Panc1 (cell line): ENCODE measurements around the gene UBASH3B. TPM values are rescaled to one million over a fixed set of nuclear protein-coding genes. Genes with fewer than 3 reads are reported as not detected.

Experiments
- ATAC-seq: fragments of 200-7000 bp; cut with Tn5 transposase; 2 replicates; pipeline ENCODE4 v1.9.1; 2020; ENCODE audit warnings: mild to moderate bottlenecking, moderate library complexity
- BruUV-seq: library from RNA; stranded (reverse); fragments of 400-500 nt; replicated peaks from 2 replicates; lab custom pipeline; 2021; lab: Mats Ljungman, UMichigan
- CTCF ChIA-PET: fragments of 300-600 bp; sonication (Branson Sonifier 250); formaldehyde crosslinking; loops from one replicate; lab custom pipeline; 2022; ENCODE audit warnings: antibody characterized with exemption; lab: Charles Lee
- POLR2A ChIA-PET: fragments of 300-600 bp; sonication (Branson Sonifier 250); formaldehyde crosslinking; loops from one replicate; lab custom pipeline; 2022; ENCODE audit warnings: antibody characterized with exemption; lab: Charles Lee
- DNase-seq: peaks from one replicate; pipeline ENCODE4 v3.0.0-alpha.2; 2010; ENCODE audit warnings: low read depth, low spot score
- H3K27ac ChIP-seq: 2 replicates; pipeline ENCODE4 v1.5.1; 2011; ENCODE audit warnings: mild to moderate bottlenecking, low read length, inconsistent platforms
- H3K27me3 ChIP-seq: fragments of 200-500 bp; sonication (Bioruptor generic); 2 replicates; pipeline ENCODE4 v1.6.0; 2014; ENCODE audit warnings: low read length, inconsistent platforms; ENCODE audit not compliant: control insufficient read depth, insufficient read depth
- H3K36me3 ChIP-seq: fragments of 200-500 bp; sonication (Bioruptor generic); 2 replicates; pipeline ENCODE4 v1.5.1; 2014; ENCODE audit warnings: inconsistent platforms, mild to moderate bottlenecking, low read length, moderate library complexity; ENCODE audit not compliant: control insufficient read depth, insufficient read depth
- H3K4me1 ChIP-seq: 2 replicates; pipeline ENCODE4 v1.5.1; 2011; ENCODE audit warnings: inconsistent platforms, mild to moderate bottlenecking, low read length, moderate library complexity; ENCODE audit not compliant: control insufficient read depth, insufficient read depth
- H3K4me3 ChIP-seq, 2 experiments: 2 replicates each; pipeline ENCODE4 v1.5.1; 2011 to 2012; ENCODE audit warnings: low read depth in 2 of 2, low read length in 2 of 2, mild to moderate bottlenecking in 2 of 2, inconsistent platforms in 1 of 2, moderate library complexity in 1 of 2
- H3K9me3 ChIP-seq: fragments of 200-500 bp; sonication (Bioruptor generic); 2 replicates; pipeline ENCODE4 v1.5.1; 2014; ENCODE audit warnings: low read depth, mild to moderate bottlenecking, inconsistent platforms, low read length, moderate library complexity; ENCODE audit not compliant: control insufficient read depth, insufficient read depth
- POLR2AphosphoS5 ChIP-seq: IDR thresholded peaks from 2 replicates; pipeline ENCODE4 v1.6.1; 2012; ENCODE audit warnings: mild to moderate bottlenecking, low read depth, low read length, moderate library complexity
- SIN3A ChIP-seq: IDR thresholded peaks from 2 replicates; pipeline ENCODE4 v1.6.1; 2012; ENCODE audit warnings: low read depth, mild to moderate bottlenecking, low read length, moderate library complexity, borderline replicate concordance; ENCODE audit not compliant: insufficient read depth
- TCF7L2 ChIP-seq: IDR thresholded peaks from 2 replicates; pipeline ENCODE4 v1.6.1; 2011; ENCODE audit warnings: mild to moderate bottlenecking, low read depth, low read length, inconsistent platforms
- in situ Hi-C: cut with HindIII; loops from 2 replicates; pipeline ENCODE4 v1.10.0; 2016; ENCODE audit warnings: low sequenced_read_pairs, low pct_unique_long_range_greater_than_20kb
- intact Hi-C: fragments of 100-400 bp; cut with micrococcal nuclease; formaldehyde crosslinking; loops from one replicate; pipeline ENCODE4 v1.10.0; 2022; ENCODE audit not compliant: unreplicated experiment
- total RNA-seq: library from RNA; stranded (reverse); gene quantifications from one replicate; pipeline ENCODE4 v1.2.1, GENCODE V29; 2021; ENCODE audit not compliant: unreplicated experiment
- TF ChIP-seq, protein P1 (sequence below): fragments of 450-650 bp; IDR thresholded peaks from 2 replicates; pipeline ENCODE4 v1.5.1; 2017; ENCODE audit warnings: mild to moderate bottlenecking
- TF ChIP-seq, protein P2 (sequence below), 2 experiments: IDR thresholded peaks; 2 replicates each; pipeline ENCODE4 v1.6.1; 2011 to 2012; ENCODE audit warnings: low read depth in 2 of 2, control low read depth in 1 of 2, low read length in 1 of 2, mild to moderate bottlenecking in 1 of 2, moderate library complexity in 1 of 2; ENCODE audit not compliant: insufficient read depth in 1 of 2

The UBASH3B gene
- total RNA-seq, 1 experiment from 2014 or later: 55.1 TPM

DNA sequence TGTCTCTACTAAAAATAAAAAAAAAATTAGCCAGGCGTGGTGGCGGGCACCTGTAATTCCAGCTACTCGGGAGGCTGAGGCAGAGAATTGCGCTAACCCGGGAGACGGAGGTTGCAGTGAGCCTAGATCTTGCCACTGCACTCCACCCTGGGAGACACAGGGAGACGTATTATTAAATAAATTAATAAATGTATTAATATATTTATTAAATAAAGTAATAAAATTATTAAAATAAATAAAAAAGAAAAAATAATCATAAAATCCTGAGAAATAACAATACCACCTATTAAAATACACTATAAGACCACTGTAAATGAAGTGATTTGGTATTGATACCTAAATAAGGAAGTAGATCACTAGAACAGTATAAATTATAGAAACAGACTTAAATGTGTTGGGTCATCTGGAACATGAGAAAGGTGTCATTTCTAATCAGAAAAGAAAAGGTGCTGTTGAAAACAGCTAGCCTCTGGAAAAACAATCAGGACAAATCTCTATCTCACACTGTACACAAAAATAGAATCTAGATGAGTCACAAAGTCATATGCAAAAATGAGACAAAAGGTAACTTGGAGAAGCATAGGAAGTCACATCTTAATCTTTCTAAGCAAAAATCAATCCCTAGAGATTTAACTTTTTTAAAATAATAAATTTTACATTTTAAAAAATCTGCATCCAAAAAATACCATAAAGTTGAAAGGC is 43.2 kb upstream of the UBASH3B start:
- Histone ChIP-seq H3K4me1 (no peaks in the 10 kb centered on the region), H3K9me3 (no peaks in the 10 kb centered on the region), H3K4me3 (no peak overlapping the region), H3K27ac (no peak overlapping the region), H3K27me3 (no peaks in the 10 kb centered on the region), H3K36me3 (no peaks in the 10 kb centered on the region)
- POLR2A ChIA-PET: no interaction called here
- in situ Hi-C loops (no loop called here), intact Hi-C loops (no loop called here)
- ATAC-seq: no peak
- TF ChIP-seq, protein P1, sequence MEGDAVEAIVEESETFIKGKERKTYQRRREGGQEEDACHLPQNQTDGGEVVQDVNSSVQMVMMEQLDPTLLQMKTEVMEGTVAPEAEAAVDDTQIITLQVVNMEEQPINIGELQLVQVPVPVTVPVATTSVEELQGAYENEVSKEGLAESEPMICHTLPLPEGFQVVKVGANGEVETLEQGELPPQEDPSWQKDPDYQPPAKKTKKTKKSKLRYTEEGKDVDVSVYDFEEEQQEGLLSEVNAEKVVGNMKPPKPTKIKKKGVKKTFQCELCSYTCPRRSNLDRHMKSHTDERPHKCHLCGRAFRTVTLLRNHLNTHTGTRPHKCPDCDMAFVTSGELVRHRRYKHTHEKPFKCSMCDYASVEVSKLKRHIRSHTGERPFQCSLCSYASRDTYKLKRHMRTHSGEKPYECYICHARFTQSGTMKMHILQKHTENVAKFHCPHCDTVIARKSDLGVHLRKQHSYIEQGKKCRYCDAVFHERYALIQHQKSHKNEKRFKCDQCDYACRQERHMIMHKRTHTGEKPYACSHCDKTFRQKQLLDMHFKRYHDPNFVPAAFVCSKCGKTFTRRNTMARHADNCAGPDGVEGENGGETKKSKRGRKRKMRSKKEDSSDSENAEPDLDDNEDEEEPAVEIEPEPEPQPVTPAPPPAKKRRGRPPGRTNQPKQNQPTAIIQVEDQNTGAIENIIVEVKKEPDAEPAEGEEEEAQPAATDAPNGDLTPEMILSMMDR: no peak
- no peak for TF ChIP-seq POLR2AphosphoS5
- TF ChIP-seq, protein P2, sequence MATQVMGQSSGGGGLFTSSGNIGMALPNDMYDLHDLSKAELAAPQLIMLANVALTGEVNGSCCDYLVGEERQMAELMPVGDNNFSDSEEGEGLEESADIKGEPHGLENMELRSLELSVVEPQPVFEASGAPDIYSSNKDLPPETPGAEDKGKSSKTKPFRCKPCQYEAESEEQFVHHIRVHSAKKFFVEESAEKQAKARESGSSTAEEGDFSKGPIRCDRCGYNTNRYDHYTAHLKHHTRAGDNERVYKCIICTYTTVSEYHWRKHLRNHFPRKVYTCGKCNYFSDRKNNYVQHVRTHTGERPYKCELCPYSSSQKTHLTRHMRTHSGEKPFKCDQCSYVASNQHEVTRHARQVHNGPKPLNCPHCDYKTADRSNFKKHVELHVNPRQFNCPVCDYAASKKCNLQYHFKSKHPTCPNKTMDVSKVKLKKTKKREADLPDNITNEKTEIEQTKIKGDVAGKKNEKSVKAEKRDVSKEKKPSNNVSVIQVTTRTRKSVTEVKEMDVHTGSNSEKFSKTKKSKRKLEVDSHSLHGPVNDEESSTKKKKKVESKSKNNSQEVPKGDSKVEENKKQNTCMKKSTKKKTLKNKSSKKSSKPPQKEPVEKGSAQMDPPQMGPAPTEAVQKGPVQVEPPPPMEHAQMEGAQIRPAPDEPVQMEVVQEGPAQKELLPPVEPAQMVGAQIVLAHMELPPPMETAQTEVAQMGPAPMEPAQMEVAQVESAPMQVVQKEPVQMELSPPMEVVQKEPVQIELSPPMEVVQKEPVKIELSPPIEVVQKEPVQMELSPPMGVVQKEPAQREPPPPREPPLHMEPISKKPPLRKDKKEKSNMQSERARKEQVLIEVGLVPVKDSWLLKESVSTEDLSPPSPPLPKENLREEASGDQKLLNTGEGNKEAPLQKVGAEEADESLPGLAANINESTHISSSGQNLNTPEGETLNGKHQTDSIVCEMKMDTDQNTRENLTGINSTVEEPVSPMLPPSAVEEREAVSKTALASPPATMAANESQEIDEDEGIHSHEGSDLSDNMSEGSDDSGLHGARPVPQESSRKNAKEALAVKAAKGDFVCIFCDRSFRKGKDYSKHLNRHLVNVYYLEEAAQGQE (IDR thresholded peaks at IDR 0.05; ENCODE audit: insufficient read depth in 1 of 2, low read depth in 2 of 2, low read length in 1 of 2): no peak
- no peak for DNase-seq
- CTCF ChIA-PET: interaction anchor here (0.7 kb wide), 2 partner anchors 52 to 169 kb away, joined by 3 to 5 read pairs; no protein-coding TSS in a partner anchor
- BruUV-seq: no TSS peak

DNA sequence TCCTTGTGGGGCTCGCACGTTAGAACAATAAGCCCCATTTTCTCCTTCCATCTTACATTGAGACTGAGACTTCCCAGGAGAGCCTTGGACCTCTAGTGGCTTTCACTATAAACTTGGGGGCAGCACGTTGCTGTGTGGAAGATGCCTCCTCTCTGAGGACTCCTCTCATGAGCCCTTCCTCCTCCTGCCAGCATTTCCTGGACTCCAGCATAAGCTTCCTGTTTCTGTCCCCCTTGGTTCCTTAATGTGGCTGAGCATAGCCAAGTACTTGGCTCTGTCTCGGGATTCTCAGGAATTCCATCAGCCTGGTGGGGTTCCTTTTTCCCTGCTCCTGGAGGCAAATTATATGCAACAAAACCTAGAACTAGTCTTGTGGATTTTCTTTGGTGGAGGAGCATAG is 38.8 kb upstream of the UBASH3B start:
- no peak overlapping the region for H3K4me3 ChIP-seq
- ChIA-PET POLR2A (no interaction called here), CTCF (no interaction called here)
- H3K9me3 ChIP-seq: no peaks in the 10 kb centered on the region
- intact Hi-C loops: no loop called here
- H3K4me1 ChIP-seq: no peaks in the 10 kb centered on the region
- no TSS peak for BruUV-seq
- in situ Hi-C loops: no loop called here
- ATAC-seq (peak; percentile 46; the same call in 1 of the 2 replicates), DNase-seq (no peak)
- no peak overlapping the region for H3K27ac ChIP-seq
- no peaks in the 10 kb centered on the region for H3K27me3 ChIP-seq
- H3K36me3 ChIP-seq: no peaks in the 10 kb centered on the region
- TF ChIP-seq TCF7L2 (no peak), SIN3A (no peak), POLR2AphosphoS5 (no peak)
- TF ChIP-seq, protein P2 (IDR thresholded peaks at IDR 0.05; ENCODE audit: insufficient read depth in 1 of 2, low read depth in 2 of 2, low read length in 1 of 2): no peak
- TF ChIP-seq, protein P1: no peak
